ENCODE data around the gene CDK18.

- no peak for TF ChIP-seq ZNF274 (IDR thresholded peaks at IDR 0.05; ENCODE audit: low read depth, low read length)
- TF ChIP-seq YY1 (IDR thresholded peaks at IDR 0.05; ENCODE audit: insufficient read depth, insufficient read length): no peak
- TF ChIP-seq SUZ12 (IDR thresholded peaks at IDR 0.05; ENCODE audit: extremely low read depth, insufficient read depth, insufficient read length): no peak
These were observed 16.2 kb downstream of the CDK18 start for GRCh38 chr1:205520709-205521108.

Measured in NT2/D1 (cell line).